ENCODE data around the gene COG5.

- TF ChIP-seq, protein P1, sequence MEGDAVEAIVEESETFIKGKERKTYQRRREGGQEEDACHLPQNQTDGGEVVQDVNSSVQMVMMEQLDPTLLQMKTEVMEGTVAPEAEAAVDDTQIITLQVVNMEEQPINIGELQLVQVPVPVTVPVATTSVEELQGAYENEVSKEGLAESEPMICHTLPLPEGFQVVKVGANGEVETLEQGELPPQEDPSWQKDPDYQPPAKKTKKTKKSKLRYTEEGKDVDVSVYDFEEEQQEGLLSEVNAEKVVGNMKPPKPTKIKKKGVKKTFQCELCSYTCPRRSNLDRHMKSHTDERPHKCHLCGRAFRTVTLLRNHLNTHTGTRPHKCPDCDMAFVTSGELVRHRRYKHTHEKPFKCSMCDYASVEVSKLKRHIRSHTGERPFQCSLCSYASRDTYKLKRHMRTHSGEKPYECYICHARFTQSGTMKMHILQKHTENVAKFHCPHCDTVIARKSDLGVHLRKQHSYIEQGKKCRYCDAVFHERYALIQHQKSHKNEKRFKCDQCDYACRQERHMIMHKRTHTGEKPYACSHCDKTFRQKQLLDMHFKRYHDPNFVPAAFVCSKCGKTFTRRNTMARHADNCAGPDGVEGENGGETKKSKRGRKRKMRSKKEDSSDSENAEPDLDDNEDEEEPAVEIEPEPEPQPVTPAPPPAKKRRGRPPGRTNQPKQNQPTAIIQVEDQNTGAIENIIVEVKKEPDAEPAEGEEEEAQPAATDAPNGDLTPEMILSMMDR (conservative IDR thresholded peaks at IDR 0.05; ENCODE audit: low read depth in 2 of 2) = no peak
- no peak for TF ChIP-seq POLR2AphosphoS5 (IDR thresholded peaks at IDR 0.05; ENCODE audit: low read depth)
- TF ChIP-seq NANOG (IDR thresholded peaks at IDR 0.05; ENCODE audit: borderline replicate concordance) = no peak
- no peak for TF ChIP-seq CREB1 (CRISPR knock-in tag; IDR thresholded peaks at IDR 0.05; ENCODE audit: low read depth)
- TF ChIP-seq EZH2 (IDR thresholded peaks at IDR 0.05; ENCODE audit: low read depth, unreplicated experiment) = no peak
- TF ChIP-seq EZH2phosphoT487 (IDR thresholded peaks at IDR 0.05; ENCODE audit: unreplicated experiment) = no peak
- TF ChIP-seq, protein P2, sequence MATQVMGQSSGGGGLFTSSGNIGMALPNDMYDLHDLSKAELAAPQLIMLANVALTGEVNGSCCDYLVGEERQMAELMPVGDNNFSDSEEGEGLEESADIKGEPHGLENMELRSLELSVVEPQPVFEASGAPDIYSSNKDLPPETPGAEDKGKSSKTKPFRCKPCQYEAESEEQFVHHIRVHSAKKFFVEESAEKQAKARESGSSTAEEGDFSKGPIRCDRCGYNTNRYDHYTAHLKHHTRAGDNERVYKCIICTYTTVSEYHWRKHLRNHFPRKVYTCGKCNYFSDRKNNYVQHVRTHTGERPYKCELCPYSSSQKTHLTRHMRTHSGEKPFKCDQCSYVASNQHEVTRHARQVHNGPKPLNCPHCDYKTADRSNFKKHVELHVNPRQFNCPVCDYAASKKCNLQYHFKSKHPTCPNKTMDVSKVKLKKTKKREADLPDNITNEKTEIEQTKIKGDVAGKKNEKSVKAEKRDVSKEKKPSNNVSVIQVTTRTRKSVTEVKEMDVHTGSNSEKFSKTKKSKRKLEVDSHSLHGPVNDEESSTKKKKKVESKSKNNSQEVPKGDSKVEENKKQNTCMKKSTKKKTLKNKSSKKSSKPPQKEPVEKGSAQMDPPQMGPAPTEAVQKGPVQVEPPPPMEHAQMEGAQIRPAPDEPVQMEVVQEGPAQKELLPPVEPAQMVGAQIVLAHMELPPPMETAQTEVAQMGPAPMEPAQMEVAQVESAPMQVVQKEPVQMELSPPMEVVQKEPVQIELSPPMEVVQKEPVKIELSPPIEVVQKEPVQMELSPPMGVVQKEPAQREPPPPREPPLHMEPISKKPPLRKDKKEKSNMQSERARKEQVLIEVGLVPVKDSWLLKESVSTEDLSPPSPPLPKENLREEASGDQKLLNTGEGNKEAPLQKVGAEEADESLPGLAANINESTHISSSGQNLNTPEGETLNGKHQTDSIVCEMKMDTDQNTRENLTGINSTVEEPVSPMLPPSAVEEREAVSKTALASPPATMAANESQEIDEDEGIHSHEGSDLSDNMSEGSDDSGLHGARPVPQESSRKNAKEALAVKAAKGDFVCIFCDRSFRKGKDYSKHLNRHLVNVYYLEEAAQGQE (IDR thresholded peaks at IDR 0.05; ENCODE audit: unreplicated experiment) = no peak
- no peak for TF ChIP-seq ZNF331 (CRISPR knock-in tag; IDR thresholded peaks at IDR 0.05; ENCODE audit: low read depth)
- TF ChIP-seq STAT1 (IDR thresholded peaks at IDR 0.05; ENCODE audit: unreplicated experiment) = no peak
- TF ChIP-seq JUNB (IDR thresholded peaks at IDR 0.05; ENCODE audit: unreplicated experiment) = no peak
- TF ChIP-seq ZNF114 (CRISPR knock-in tag; IDR thresholded peaks at IDR 0.05) = no peak
Measured at GRCh38 chr7:107442678-107443077, 121.0 kb downstream of the COG5 start.
